Mucosa of descending colon (tissue), 3 donors: ENCODE measurements around the gene PTPRD. TPM values are rescaled to one million over a fixed set of nuclear protein-coding genes. Genes with fewer than 3 reads are reported as not detected.

Experiments used
- ATAC-seq: fragments of 200-7000 bp; cut with Tn5 transposase; one replicate; pipeline ENCODE4 v1.9.1; 2020; ENCODE audit warnings: mild to moderate bottlenecking, moderate library complexity
- DNase-seq, 3 donors: peaks; one replicate each; pipeline ENCODE4 v3.0.0-alpha.2; 2020
- H3K36me3 ChIP-seq: fragments of 200-600 bp; one replicate; pipeline ENCODE4 v1.8.0; 2021; ENCODE audit warnings: low read depth, mild to moderate bottlenecking
- H3K4me1 ChIP-seq: fragments of 200-600 bp; one replicate; pipeline ENCODE4 v1.8.0; 2021; ENCODE audit warnings: low read depth, mild to moderate bottlenecking
- H3K4me3 ChIP-seq: fragments of 200-600 bp; one replicate; pipeline ENCODE4 v1.8.0; 2021; ENCODE audit warnings: mild to moderate bottlenecking
- H3K9me3 ChIP-seq: fragments of 200-600 bp; one replicate; pipeline ENCODE4 v1.8.0; 2021; ENCODE audit warnings: mild to moderate bottlenecking
- CTCF ChIP-seq: fragments of 200-600 bp; IDR thresholded peaks from one replicate; pipeline ENCODE4 v1.8.0; 2022; ENCODE audit warnings: antibody characterized with exemption, mild to moderate bottlenecking
- intact Hi-C, 2 donors: fragments of 100-400 bp; cut with DNase I in 1 of 2; cut with micrococcal nuclease in 1 of 2; formaldehyde crosslinking; loops; one replicate each; pipeline versions ENCODE4 v1.11.0 to v1.11.1; 2022; cut with DNase I, micrococcal nuclease
- total RNA-seq, 3 donors: library from RNA; stranded (reverse); fragmentation: NEBNext Ultra II Directional in 2 of 3; extraction: Animal tissue kit (Norgen Biotek cat#: 25700) in 2 of 3; gene quantifications; one replicate each; pipeline versions ENCODE4 v1.2.1 to v1.2.4, GENCODE V29; 2021 to 2023
- donor health status: DM: no; HTN: no; CAD: no; lungs with moderate emphysema.
- donor health status: DM: no; HTN: no; CAD: no.
- donor health status: DM: no; HTN: yes; CAD: no.

The PTPRD gene
- total RNA-seq, 3 donors from 2014 or later, result 52.7 to 128 (median 113) TPM

GRCh38 chr9:8390571-8390970 is 2222.2 kb downstream of the PTPRD start:
- ATAC-seq (no peak), DNase-seq (no peak)
- intact Hi-C loops, result no loop called here
- H3K4me1 ChIP-seq, result no peaks in the 10 kb centered on the region
- TF ChIP-seq CTCF, result no peak
- H3K36me3 ChIP-seq, result no peaks in the 10 kb centered on the region
- no peaks in the 10 kb centered on the region for H3K9me3 ChIP-seq
- no peak overlapping the region for H3K4me3 ChIP-seq

- Histone ChIP-seq H3K4me1 (no peaks in the 10 kb centered on the region), H3K36me3 (no peaks in the 10 kb centered on the region), H3K4me3 (no peak overlapping the region), H3K9me3 (no peaks in the 10 kb centered on the region)
- intact Hi-C loops, result no loop called here
- no peak for ATAC-seq
- DNase-seq, result no peak
- TF ChIP-seq CTCF, result no peak
Measured at GRCh38 chr9:8389531-8389930, 2223.3 kb downstream of the PTPRD start.

- no peak for TF ChIP-seq CTCF
- H3K9me3 ChIP-seq, result no peaks in the 10 kb centered on the region
- DNase-seq, result no peak
- H3K36me3 ChIP-seq, result no peaks in the 10 kb centered on the region
- intact Hi-C loops, result no loop called here
- H3K4me3 ChIP-seq, result no peak overlapping the region
- H3K4me1 ChIP-seq, result no peaks in the 10 kb centered on the region
- no peak for ATAC-seq
Measured at GRCh38 chr9:8388132-8388531, 2224.7 kb downstream of the PTPRD start.

GRCh38 chr9:8384091-8384490 is 2228.7 kb downstream of the PTPRD start:
- ATAC-seq (no peak), DNase-seq (no peak)
- intact Hi-C loops, result no loop called here
- no peak for TF ChIP-seq CTCF
- no peak overlapping the region for H3K4me3 ChIP-seq
- no peaks in the 10 kb centered on the region for H3K9me3 ChIP-seq
- no peaks in the 10 kb centered on the region for H3K36me3 ChIP-seq
- no peaks in the 10 kb centered on the region for H3K4me1 ChIP-seq

GRCh38 chr9:8382777-8383527 is 2229.8 kb downstream of the PTPRD start:
- Histone ChIP-seq H3K4me3 (no peak overlapping the region), H3K4me1 (no peaks in the 10 kb centered on the region), H3K36me3 (no peaks in the 10 kb centered on the region), H3K9me3 (no peaks in the 10 kb centered on the region)
- no peak for TF ChIP-seq CTCF
- DNase-seq, result no peak
- ATAC-seq, result no peak
- intact Hi-C loops, result no loop called here
